HG03460 (cell line): ENCODE measurements around the gene NTM.

Source experiments
- ATAC-seq: cut with Tn5 transposase; IDR thresholded peaks from one replicate; pipeline ENCODE4 v1.9.1; 2021; ENCODE audit not compliant: unreplicated experiment

NTM gene

DNA sequence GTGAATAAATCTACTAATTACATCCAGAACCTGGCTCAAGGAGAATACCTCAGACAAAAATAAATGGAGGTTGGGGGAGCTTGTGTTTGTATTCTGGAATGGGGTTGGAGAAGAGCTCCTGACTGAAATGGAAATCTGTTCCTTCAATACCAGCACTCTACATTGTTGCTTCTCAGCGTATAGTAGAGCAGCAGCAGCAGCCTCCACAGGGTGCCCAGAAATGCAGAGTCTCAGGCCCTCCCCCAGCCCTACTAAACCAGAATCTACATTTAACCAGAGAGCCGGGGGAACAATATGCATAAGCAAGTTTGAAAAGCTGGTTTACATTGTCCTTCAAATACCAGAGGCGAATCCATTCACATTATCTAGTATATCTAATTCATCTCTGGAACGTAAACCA, 474.8 kb downstream of the NTM start:
- no peak for ATAC-seq

DNA sequence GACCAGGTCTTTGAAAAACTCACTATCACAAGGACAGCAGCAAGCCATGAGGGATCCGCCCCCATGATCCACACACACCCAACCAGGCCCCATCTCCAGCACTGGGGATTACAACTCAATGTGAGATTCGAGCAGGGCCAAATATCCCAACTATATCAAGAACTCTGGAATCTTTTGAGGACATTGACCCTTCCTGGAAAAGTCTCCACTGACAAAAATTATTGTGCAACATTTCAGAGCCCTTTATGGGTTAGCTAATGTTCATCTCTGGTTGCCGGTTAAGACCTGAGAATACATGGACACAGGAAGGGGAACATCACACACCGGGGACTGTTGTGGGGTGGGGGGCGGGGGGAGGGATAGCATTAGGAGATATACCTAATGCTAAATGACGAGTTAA, 479.1 kb downstream of the NTM start:
- ATAC-seq = no peak

DNA sequence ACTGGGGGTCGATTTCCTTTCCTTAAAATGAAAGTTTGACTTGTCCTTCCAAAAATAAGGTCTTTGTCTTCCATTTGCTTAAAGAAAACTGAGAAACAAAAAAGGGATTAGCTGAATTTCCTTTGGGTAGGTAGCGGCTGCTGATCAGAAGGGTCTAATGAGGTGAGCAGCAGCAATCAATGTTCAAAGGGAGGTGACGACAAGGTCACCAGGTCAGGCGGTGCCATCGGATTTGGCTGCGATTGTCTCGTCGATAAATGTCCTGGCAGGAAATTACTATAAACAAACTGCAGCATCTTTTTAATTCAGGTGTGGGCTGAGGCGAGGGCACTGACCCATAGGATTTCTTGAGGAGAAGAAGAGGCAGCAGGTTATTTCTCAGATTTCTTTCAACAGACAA, 480.1 kb downstream of the NTM start:
- ATAC-seq = no peak

DNA sequence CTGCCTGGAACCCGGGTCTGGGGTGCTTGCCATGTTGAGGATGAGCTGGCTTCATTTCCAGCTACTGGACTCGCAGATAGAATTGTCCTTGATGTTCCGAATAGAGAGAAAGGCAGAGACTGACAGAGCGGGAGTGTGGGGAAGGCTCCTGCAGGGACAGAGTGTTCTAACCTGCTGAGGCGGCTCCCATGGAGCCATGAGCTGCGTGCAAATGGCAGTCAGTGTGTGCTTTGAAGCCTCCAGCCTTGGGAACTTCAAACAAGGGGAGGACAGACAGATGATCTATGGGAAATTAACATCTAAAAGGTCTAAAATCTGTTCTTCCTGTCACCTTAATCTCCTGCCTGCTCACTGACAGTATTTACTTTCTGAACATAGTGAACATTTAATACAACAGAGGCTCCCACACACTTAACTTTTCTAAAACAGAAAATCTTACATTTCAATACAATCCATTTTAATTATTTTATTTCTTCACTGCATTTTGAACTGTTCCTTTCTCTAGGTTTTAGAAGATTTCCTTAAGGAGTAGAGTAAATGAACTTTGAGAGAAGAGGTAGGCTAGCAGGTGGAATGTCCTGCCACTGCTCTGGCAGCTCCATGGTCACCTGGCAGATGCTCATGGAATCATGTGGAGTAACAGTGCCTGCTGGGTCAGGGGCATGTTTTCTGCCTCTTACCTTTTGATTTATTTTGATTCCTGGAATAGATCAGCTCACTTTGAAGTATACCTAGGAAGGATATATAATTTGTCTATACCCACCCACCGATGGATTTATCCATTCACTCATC, 481.7 kb downstream of the NTM start:
- ATAC-seq = no peak

DNA sequence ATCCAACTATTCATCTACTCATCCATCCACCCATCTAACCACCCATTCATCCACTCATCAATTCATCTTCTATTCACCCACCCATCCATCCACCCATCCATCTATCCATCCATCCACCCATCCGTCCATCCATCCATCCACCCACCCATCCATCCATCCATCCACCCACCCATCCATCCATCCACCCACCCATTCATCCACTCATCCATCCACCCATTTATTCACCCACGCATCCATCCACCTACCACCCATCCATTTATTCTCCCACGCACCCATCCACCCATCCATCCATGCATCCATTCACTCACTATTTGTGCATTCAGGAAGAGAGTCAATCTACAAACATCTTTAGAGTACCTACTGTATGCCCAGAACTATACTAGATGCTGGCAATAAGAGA, 482.3 kb downstream of the NTM start:
- no peak for ATAC-seq

DNA sequence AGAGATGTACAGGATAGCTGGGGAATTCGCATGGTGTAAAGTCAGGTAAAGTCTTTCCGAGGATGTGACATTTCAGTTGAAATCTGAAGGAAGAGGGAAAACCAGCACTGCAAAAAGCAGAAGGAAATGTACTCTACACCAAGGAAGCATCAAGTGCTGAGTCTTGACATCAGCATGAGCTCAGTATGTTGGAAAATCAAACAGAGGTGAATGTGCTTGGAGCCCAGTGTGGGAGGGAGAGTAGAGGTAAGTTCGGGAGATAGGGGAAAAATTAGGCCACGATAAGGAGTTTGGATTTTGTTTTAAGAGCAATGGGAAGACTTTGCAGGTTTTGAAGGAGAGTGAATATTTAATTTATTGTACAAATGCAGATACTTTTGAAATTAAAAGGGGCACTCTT, 484.0 kb downstream of the NTM start:
- no peak for ATAC-seq

DNA sequence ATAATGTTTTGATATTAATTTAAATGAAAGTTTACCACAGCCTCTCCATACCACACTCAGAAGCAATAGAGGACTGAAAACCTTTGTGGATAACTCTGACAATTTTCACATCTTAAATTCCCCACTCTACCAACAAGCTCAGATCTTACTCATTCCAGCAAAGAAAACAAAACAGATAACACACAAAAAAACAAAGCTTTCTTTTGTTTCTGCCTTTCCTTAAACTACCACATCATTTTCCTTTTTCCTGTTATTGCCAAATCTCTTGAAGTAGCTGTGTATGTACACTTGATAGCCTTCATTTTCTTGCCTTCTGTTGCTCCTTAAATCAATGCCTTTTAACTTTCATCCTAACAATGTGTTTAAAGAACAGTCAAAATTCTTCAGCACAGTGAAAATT, 484.9 kb downstream of the NTM start:
- ATAC-seq = no peak

DNA sequence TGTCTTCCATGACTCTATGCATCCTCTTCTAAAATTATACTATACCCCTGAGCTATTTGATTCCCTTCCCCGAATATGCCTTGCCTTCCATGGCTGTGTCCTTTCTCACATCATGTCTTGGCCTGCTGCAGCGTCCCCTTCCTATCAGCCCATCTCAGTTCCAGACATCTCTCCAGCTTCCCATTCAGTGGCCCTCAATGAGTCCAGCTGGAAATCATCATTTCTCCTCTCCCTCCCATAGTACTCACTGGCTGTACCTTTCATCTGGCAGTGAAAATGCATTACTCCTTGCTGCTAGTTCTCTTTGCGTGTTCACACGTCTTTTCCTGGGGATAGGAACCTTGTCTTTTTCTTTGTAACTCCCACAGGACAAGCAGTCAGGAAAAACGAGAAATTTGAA, 486.8 kb downstream of the NTM start:
- ATAC-seq = no peak

DNA sequence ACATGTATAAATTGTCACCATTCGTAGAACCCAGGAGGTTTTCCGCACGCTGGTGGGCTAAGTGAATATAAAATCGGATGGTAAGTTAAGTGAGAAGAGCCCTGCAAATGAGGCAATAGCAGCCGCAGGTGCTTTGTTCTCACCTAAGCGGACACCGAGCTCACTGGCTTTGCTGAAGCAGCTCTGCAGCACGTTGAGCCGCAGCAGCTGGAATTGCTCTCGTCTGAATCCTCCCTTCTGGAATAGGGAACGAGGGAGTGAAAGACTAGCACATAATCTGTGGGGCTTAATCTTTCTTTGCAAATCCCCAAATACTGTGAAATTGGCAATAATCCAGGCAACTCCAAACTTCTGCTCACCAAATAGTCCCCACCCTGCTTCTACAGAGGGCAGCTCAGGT, 488.1 kb downstream of the NTM start:
- ATAC-seq = no peak

DNA sequence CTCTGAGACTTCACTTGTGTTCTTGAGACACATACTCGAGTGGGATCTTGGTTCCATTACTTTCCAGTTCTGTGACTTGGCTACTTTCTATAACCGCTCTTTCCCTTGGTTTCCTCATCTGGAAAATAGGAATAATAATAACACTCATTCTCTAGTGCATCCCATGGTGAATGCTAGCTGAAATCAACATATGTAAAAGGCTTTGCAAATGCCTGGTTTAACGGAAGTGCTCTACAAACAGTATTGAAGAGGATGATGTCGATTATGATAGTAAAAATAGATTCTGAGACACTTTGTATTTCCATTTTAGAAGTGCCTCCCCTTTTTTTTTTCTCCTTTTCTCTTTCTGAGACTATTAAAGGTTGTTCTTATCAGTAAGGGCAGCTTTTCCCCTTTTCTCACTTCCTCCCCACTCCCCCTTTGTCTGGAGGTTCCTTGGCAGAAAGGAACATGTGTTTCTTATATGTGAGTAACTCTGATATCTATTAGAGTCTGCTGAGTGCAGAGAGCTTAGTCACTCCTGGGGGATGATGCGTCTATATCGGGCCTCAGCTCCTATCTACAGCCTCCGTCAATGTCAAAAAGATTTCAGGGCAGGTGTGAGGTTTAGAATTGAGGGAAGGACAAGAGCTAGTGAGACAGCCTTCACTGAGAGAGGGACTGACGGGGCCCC, 489.3 kb downstream of the NTM start:
- ATAC-seq = no peak

DNA sequence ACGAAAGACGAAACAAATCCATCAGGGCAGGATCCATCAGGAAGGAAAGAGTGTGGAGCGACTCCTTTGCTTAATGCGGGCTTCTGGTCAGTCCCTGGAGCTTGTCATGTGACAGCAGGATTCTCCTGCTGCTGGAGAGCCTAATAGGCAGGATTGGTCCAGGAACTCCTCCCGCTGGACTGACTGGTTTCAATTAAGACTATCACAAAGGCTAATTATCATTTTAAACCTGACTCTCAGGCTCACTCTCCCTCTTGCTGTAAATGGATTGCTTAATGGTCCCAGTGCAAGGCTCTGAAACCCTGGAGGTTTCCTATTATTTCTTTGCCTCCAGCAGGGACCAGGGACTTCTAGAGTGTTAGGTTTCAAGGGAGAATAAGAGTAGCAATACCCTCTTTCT, 493.8 kb downstream of the NTM start:
- no peak for ATAC-seq

DNA sequence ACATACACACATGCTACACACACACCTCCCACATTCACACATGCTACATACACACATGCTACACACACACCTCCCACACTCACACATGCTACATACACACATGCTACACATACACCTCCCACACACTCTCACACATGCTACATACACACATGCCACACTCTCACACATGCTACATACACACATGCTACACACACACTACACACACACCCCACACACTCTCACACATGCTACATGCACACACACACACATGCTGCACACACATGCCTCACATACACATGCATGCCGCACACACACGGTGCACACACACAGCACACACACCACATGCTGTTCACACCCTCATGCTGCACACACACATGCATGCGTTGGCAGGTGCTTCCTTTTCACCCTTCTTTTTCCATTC, 495.4 kb downstream of the NTM start:
- no peak for ATAC-seq

DNA sequence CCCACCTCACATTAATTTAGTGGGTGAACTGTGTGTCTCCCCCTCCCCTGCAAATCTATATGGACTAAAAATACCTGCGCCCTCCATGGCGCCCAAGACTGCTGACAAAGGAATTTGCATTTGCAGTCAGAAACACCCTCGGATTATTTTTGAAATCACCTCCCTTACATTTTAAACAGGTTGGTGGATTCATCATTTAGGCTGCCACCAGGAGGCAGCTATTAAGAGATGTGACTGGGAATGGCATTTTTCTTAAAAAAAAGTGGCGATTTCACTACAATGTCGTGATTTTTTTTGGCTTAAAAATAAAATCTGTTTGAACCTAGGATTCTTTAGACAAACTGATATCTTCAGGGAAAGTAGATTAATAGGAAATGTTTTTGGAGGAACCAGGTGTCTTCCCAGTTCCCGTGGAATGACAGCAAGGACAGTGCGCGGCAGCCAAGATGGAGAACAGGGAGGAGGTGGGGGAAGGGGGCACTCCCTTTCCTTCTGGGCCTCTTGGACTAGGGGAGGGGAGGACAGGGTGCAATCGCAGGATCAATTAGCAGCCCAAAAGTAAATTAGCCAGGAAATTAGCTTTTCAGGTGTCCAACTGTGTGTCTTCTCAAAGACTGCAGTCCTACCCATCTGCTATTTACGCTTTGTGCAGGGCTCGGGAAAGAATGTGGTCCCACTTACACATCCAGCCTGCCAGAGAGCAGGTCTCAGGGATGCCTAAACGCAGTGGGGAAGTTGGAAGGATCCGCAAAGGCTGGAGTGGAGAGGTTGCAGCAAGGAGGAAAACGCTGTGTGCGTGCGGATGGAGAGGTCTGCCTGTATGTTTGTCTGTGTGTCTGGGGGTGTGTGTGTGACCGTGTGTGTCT, 496.4 kb downstream of the NTM start:
- ATAC-seq = no peak

DNA sequence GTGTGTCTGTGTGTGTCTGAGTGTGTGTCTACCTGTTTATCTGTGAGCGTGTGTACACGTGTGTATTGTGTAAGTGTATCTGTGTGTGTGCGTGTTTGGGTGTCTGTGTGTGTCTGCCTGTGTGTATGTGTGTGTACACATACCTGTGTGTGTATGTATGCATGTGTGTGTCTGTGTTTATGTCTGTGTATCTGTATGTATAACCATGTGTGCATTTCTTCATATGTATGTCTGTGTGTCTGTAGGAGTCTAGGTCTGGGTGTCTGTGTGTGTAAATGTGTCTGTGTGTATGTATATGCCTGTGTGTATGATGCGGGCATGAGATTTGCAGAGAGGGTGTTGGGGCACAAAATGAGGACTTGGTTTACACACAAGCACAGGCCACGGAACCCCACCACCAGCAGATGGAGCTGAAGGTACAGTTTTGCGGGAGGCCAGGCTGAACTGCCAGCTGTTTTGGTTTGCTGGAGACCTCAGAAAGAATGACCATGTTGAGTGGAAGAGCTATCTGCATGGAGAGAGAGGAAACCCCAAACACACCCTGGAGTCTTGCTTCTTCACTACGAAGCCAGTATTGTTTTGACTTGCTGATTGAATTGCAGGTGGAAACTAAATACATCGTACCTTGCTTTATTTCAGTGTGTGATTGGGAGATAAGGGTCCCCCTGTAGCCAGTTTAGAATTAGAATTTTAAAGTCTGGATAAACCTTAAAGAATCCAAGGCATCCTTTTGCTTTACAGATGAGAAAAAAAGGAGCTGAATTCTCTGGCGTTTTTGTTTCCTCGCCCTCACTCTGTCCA, 497.2 kb downstream of the NTM start:
- ATAC-seq = peak; percentile 73

DNA sequence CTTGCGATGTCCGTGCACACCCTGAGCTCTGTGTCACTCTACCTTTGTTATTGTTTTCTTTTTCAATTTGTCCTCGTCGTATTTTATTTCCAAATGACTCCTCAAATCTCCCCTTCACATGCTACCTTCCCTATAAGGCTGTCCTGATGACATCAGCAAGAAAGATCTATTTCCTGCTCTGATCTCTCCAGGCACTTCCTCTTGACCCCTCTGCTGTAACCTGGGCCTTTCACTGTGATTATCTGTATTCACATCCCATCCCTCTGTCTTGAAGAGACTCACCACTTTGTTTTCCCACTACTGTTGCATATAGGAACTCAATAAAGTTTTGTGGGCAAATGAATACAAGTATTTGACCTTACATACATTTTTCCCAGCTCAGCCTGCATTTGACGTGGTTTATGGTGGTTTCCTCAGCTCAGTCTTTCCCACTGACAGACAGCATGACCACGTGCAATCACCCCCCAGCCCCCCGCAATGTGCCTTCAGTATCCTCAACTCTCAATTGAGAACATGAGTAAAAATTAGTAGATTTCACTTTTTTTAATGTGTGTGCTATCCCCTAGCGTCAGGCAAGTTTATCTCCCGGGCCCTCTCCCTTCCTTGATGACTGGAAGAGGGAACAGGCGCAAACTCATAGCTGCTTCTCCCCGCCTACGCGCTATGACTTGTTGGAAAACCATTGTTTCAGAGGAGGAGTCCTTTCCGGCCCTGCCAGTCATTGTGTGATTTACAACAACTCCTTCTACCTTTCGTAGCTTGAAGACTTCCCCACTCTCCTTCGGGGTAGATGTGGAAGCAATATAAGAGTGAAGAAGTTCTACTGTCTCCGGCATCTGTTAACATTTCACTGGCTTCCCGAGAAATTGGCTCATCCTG, 498.5 kb downstream of the NTM start:
- ATAC-seq = no peak

DNA sequence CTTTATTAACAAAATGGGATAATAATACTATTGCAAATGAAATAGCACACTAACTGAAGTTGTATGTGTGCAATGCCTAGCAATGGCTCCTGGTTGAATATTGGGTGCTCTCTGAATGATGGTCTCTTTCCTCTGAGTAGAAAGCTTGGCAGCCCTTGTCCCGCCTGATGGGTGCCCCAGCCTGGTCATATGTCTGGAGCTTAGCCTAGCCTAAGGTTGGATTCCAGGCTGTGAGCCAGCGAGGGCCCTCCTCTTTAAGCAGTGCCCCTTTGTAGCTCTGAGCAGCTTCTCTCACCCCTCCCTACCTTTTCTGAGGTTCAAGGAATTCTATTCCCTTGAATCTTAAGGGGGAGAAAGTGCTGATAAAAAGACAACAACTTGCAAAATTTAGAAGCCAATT, 499.9 kb downstream of the NTM start:
- no peak for ATAC-seq

DNA sequence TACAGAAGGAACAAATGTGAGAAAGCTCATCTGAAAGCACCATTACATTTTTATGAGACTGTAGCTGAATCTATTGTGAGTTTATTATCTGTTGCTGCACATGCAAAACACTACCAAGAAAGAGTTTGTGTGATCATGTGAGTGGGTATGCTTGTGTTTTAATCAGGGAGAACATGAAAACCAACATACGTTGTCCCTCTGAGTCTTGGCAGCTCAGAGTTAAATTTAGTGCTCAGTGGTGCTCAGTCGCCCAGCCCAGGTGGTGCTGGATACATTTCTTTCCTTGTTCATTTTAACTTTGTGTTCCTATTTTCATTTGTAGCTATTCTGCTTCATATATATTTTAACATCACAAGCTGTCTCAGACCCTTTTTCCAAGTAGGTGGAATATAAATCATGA, 500.6 kb downstream of the NTM start:
- no peak for ATAC-seq

DNA sequence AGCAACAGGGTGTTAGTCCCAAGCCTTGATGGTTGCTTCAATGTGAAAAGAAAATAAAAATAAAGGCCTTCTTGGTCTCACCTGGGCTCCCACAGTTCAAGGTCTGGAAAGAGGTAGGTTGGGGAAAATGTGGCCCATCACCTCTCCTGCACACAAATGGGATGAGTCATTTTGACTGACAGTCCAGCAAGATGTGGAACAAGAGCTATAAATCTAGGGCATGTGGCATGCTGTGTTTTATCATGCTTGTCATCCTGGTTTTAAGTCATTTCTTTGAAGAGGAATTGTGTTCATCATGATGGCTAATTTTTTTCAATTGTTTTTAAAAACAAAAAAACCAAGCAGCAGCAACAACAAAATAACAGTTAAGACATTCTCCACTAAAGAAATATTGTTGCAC, 503.7 kb downstream of the NTM start:
- no peak for ATAC-seq

DNA sequence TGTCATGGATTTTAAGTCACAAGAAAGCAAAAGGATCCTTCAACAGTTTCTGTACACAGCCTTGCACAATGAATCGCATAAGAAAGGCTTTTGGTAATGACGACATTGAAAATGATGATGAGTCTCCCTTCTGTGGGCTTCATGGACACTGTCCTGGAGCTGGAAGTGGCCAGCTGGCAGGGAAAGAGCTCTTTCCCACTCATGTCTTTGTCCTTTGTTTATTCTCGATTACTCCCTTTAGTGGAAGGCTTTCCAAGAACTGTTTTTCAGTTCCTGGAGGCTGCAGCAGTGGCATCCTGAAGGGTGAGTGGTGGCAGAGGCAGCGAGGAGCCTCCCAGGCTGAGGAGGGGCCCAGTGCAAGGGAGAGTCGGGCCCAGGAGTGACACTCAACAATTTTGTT, 505.2 kb downstream of the NTM start:
- ATAC-seq = no peak
